Nephron (organoid): ENCODE data around the gene UBN1.
"Not testable (repeated sequence)": the region's sequence is repeated elsewhere in the genome, so short reads cannot be mapped to it uniquely, and the experiment has no call there.

Source experiments
- H3K27ac Mint-ChIP-seq, 3 experiments: 2 replicates each; pipeline ENCODE4 v1.8.0; 2020; ENCODE audit warnings: mixed read lengths in 3 of 3, mild to moderate bottlenecking in 2 of 3, moderate library complexity in 1 of 3
- H3K27me3 Mint-ChIP-seq: 2 replicates; pipeline ENCODE4 v1.8.0; 2021; ENCODE audit warnings: low read depth, mild to moderate bottlenecking, moderate library complexity, mixed read lengths
- H3K36me3 Mint-ChIP-seq: 2 replicates; pipeline ENCODE4 v1.8.0; 2020; ENCODE audit warnings: low read depth, mixed read lengths
- H3K4me1 Mint-ChIP-seq: 2 replicates; pipeline ENCODE4 v1.8.0; 2020; ENCODE audit warnings: mixed read lengths
- H3K4me3 Mint-ChIP-seq, 3 experiments: 2 replicates each; pipeline ENCODE4 v1.8.0; 2020; ENCODE audit warnings: mild to moderate bottlenecking in 3 of 3, mixed read lengths in 3 of 3, moderate library complexity in 2 of 3
- H3K9me3 Mint-ChIP-seq: 2 replicates; pipeline ENCODE4 v1.8.0; 2020; ENCODE audit warnings: mixed read lengths
- CTCF ChIP-seq, 3 experiments: fragments of 200-600 bp; sonication (generic); IDR thresholded peaks; one replicate each; pipeline ENCODE4 v1.5.0; 2021; ENCODE audit warnings: antibody characterized with exemption in 3 of 3; ENCODE audit not compliant: unreplicated experiment in 3 of 3

UBN1 gene

GRCh38 chr16:4892361-4893102 lies 45.3 kb downstream of the UBN1 start:
- Mint-ChIP-seq H3K4me3 (peak overlapping the region in 2 of 3 experiments; percentile 36 to 42), H3K27ac (peak overlapping the region; percentile 51 to 87 (median 79)), H3K4me1 (peaks cover 12% of the 10 kb centered on the region), H3K27me3 (peaks cover 5% of the 10 kb centered on the region), H3K36me3 (peaks cover 10% of the 10 kb centered on the region), H3K9me3 (no peaks in the 10 kb centered on the region)
- TF ChIP-seq CTCF (IDR thresholded peaks at IDR 0.05; ENCODE audit: unreplicated experiment in 3 of 3), result no peak

- H3K27me3 Mint-ChIP-seq, result no peaks in the 10 kb centered on the region
- H3K4me1 Mint-ChIP-seq, result peaks cover 12% of the 10 kb centered on the region
- peak overlapping the region in 2 of 3 experiments; percentile 17 to 55 for H3K27ac Mint-ChIP-seq
- no peak for TF ChIP-seq CTCF (IDR thresholded peaks at IDR 0.05; ENCODE audit: unreplicated experiment in 3 of 3)
- H3K9me3 Mint-ChIP-seq, result peaks cover under 1% of the 10 kb centered on the region
- peaks cover 5% of the 10 kb centered on the region for H3K36me3 Mint-ChIP-seq
- H3K4me3 Mint-ChIP-seq, result no peak overlapping the region
Observed at GRCh38 chr16:4893103-4893862, 46.0 kb downstream of the UBN1 start.

GRCh38 chr16:4894276-4895150 lies 47.2 kb downstream of the UBN1 start:
- peaks cover 5% of the 10 kb centered on the region for H3K36me3 Mint-ChIP-seq
- TF ChIP-seq CTCF (IDR thresholded peaks at IDR 0.05; ENCODE audit: unreplicated experiment in 3 of 3), result no peak
- H3K27ac Mint-ChIP-seq, result no peak overlapping the region
- H3K4me3 Mint-ChIP-seq, result no peak overlapping the region
- peaks cover 12% of the 10 kb centered on the region for H3K4me1 Mint-ChIP-seq
- H3K9me3 Mint-ChIP-seq, result peaks cover 2% of the 10 kb centered on the region
- no peaks in the 10 kb centered on the region for H3K27me3 Mint-ChIP-seq

GRCh38 chr16:4895366-4895765 lies 48.1 kb downstream of the UBN1 start:
- H3K4me3 Mint-ChIP-seq, result no peak overlapping the region
- H3K27me3 Mint-ChIP-seq, result no peaks in the 10 kb centered on the region
- peaks cover 5% of the 10 kb centered on the region for H3K9me3 Mint-ChIP-seq
- H3K27ac Mint-ChIP-seq, result no peak overlapping the region
- TF ChIP-seq CTCF (IDR thresholded peaks at IDR 0.05; ENCODE audit: unreplicated experiment in 3 of 3), result no peak
- peaks cover 12% of the 10 kb centered on the region for H3K4me1 Mint-ChIP-seq
- peaks cover 5% of the 10 kb centered on the region for H3K36me3 Mint-ChIP-seq

- peaks cover 12% of the 10 kb centered on the region for H3K4me1 Mint-ChIP-seq
- H3K4me3 Mint-ChIP-seq, H3K36me3 Mint-ChIP-seq, H3K9me3 Mint-ChIP-seq, H3K27me3 Mint-ChIP-seq, H3K27ac Mint-ChIP-seq: not testable (repeated sequence)
Observed at GRCh38 chr16:4896761-4897160, 49.5 kb downstream of the UBN1 start.

GRCh38 chr16:4897328-4897727 lies 50.0 kb downstream of the UBN1 start:
- H3K4me1 Mint-ChIP-seq, result peaks cover 10% of the 10 kb centered on the region
- H3K27me3 Mint-ChIP-seq, result no peaks in the 10 kb centered on the region
- TF ChIP-seq CTCF (IDR thresholded peaks at IDR 0.05; ENCODE audit: unreplicated experiment in 3 of 3), result no peak
- peaks cover 5% of the 10 kb centered on the region for H3K9me3 Mint-ChIP-seq
- H3K4me3 Mint-ChIP-seq, result no peak overlapping the region
- H3K36me3 Mint-ChIP-seq, result peaks cover 5% of the 10 kb centered on the region
- no peak overlapping the region for H3K27ac Mint-ChIP-seq
